Measurements from ENCODE around the gene SCLT1.

SCLT1 gene

DNA sequence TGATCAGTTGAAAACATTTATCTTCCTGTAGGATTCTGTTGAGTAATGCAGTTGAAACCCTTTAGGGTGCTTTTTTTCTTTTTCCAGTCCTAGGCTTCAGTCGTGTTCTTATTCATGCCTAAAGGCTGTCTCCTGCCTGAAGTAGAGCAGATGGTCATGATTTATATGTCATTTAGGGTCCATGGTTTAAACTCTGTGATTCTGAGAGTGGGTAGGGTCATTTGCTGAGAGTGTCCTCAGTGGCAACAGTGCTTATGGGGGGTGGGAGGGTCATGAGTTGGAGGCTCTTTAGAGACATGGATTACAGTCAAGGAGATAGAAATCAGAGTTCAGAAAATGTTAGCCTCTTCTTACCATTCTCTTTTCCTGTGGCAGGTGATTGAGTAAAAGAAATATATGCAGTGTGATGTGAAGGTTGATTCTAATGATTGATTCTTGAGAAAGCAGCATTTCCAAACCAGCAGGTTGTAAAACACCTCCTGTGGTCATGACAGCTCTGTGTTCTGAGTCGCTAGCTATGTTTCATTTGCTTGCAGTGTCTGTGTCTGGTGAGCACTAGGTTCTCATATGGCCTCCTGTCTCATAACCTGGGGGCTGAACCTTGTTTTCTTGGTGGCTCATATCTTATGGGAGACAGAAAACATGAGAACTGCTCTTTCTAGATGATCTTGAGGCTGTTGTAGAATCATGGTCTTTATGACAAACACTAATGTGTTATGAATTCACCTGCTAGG is 223.4 kb downstream of the SCLT1 start:
- DNase-seq: no peak

DNA sequence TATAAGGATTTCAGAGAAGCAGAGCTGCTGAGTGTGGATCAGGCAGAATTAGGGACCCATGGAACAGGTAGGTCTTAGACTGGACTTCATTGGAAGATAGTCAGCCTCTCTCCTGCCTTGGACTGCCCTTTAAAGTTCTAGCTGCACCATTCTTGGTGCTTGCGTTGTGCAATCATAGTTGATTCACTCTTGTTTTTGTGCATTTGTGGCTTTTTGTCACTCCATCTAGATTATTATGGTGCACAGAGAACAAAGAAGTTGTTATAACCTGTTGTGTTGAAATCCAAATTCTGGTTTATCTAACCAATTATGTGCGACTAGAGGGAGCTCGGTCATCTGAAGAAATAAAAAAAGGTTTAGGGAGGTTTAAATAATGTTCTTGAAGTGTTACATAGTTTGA is 224.6 kb downstream of the SCLT1 start:
- no peak for DNase-seq

DNA sequence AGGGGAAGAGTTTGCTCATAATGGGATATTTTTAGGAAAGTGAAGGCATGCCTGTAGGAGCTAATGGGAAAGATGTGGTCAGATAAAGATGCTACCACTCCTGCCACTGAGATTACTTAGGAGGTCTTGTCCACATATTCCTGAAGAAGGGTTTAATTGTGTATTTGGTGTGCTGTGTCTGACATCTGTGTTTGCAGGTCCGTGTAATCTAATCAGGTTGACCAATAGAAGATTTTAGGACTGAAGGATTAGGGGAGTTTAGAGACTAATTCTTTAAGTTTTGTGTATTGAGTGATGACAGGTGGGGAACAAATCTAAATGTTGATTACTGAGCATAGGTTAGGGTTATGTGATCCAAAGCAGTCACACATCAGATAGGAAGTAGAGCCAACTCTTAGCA is 226.6 kb downstream of the SCLT1 start:
- DNase-seq: no peak

DNA sequence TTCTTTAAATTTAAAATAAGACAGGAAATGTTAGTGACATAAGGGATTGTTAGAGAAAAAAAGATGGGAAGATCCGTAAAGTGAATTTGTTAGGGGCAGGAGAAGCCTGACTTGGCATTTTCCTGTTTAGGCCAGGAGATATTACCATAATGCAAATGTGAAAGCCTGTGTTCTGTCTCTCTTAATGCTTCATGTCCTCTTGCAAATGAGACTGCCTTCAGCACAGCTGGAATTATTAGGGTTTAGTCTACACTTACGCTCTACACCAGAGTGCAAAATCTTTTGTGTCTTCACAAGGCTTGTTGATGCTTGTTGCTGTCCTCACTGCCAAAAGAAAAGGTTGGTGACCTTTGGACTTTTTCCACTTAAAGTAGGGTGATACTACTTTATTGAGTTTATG is 227.1 kb downstream of the SCLT1 start:
- no peak for DNase-seq

DNA sequence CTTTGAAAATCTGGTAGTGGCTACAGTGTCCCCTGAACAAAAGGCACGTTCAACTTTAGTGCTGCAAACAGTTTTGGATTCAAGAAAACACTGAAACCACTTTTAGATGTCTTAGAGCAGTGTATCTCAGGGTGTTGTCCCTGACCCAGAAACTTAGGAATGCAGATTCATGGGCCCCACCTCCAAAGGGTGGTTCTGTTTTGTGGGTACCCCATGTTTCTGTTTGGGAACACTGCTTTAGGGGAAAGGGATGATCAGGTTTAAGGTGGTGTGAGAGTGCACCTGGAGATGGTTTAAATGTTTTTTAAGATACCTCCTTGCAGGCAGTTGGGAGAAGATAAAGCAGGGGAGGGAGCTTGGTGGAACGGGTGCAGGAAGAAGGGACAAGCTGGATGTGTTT is 228.2 kb downstream of the SCLT1 start:
- DNase-seq: no peak

DNA sequence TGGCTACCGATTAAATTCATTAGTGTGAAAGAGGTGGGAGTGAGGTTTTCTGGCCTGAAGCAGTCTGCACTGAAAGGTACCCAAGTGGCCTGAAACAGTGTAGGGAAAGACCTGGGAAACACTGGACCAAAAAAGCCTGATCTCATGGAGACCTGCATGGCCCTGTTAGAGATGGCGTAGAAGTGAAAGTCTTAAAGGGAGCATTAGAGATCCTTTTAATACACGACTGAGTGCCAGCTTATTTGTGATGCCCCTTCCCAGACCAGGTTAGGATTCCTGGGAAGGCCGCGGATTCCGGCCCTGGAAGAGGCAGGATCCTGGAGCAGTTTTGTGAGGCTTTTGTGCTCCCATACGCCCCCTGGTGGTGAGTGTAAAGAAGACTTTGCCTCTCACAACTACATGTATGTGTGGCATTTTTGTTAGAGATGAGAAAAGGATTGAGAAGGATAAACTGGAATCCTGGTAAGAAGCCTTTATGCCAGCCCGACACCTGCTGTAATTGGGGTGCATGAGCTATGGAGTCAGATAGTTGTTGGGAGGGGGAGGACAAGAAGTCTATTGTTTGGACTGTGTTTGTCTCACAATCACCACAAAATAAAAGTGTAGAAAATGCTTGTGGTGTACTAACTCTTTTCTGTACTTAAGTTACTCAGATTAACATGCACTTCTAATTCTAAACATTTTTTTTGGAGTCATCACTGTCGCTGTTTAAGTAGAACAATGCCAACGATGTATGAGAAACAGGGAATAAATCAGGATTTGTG is 229.8 kb downstream of the SCLT1 start:
- peak; percentile 63 for DNase-seq

DNA sequence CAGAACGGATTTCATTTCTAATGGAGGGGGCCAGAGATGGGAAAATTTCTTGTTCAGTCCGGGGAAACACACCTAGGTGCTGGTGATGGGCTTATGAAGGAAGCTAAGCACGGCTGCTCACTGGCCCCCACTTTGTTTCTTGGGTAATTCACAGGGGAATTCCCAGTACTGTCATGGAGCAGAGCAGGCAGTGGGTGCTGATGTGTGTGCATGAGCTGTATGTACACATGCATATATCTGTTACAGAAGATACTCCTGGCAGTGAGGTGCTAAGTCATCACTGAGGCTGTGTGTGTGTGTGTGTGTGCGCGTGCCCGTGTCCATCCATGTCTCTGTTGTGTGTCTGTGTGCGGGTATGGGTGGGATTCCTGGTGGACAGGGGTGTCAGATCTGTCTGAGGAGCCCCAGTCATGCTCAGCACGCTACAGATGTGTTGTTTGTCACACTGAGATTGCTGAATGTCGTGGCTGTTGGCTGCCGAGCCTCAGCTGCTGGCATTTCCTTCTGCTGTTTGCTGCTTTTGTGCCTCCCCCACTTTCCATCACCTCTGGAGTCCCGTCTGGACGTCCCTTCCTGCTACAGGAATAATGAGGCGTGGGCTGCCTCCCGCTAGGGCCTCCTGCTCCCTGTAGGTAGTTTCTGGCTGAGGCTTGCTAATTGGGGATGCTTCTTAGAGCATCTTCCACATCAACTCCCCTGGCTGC is 230.6 kb downstream of the SCLT1 start:
- DNase-seq: no peak

DNA sequence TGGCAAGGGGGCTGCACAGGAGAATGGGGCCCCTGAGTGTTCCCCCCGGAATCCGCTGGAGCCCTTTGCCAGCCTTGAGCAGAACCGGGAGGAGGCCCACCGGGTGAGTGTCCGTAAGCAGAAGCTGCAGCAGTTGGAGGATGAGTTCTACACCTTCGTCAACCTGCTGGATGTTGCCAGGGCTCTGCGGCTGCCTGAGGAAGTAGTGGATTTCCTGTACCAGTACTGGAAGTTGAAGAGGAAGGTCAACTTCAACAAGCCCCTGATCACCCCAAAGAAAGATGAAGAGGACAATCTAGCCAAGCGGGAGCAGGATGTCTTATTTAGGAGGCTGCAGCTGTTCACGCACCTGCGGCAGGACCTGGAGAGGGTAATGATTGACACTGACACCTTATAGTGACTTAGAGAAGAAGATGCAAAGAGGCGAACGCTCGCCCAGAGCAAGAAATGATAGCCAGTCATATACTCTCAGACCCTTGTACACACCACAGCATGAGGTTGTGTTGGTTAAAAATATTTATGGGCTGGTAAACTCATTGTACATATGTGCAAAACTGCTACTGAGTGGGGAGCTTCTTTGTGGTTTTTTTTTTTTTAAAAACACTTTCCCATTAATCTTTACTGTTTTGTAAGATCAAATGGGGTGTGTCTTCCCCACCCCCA is 231.4 kb downstream of the SCLT1 start:
- no peak for DNase-seq

DNA sequence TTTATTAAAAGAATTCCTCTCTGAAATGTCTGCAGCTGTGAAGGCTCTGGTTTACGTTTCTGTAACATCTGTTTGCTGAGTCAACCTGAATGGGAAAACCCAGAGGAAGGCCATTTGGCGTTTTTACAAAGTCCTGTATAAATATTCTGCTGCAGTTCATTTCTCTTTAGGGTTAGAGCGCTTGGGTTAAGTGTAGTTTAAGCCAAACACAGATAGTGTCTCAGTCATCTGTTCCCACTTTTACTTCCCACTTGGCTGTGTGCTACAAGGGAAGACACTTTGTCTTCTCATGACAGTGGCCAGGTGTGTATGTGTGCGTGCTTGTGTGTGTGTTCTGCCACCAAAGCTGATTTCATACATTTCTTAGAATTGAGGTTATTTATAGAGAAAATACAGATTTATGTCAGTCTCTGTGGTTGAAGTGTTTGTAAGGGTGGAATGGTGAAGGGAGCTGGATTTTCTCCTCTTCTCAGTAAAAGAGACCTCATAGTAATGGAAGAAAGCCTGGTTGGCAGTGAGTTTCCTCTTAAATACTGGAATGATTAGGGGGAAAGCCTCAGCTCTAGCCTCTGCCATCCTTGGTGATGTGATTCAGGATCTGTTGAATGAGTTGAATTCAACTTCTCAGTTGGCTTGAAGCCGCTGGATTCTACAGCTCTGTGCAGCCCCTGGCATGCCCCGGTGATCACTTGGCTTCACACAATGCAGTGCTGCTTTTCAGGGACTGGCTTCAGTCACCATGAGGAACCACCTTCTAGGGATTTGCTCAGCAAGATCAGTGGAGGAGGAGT is 233.3 kb downstream of the SCLT1 start:
- no peak for DNase-seq

DNA sequence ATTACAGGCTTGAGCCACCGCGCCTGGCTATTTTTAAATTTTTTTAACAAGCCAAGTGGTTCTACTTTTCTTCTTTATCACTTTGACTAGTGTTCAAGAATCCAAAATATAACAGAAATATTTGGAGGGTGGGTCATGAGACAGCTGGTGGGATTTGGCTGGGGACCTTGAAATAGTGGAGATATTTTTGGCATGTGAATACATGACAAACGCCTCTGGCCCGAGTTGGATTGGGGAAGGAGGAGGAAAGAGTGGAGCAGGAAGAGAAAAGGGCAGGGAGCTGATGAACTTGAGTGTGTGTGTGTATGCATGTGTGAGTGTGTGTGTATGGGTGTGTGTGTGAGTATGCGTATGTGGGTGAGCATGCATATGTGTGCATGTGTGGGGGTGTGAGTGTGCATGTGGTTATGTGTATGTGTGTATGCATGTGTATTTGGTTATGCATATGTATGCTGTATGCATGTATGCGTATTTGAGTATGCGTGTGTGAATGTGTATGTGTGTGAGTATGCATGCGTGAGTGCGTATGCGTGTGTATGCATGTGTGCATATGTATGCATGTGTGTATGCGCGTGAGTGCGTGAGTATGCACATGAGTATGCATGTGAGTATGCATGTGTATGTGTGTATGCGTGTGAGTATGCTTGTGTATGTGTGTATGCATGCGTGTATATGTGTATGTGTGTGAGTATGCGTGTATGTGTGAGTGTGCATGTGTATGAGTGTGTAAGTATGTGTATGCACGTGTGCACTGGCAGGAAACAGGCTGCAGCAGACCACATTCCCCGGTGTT is 234.3 kb downstream of the SCLT1 start:
- no peak for DNase-seq

DNA sequence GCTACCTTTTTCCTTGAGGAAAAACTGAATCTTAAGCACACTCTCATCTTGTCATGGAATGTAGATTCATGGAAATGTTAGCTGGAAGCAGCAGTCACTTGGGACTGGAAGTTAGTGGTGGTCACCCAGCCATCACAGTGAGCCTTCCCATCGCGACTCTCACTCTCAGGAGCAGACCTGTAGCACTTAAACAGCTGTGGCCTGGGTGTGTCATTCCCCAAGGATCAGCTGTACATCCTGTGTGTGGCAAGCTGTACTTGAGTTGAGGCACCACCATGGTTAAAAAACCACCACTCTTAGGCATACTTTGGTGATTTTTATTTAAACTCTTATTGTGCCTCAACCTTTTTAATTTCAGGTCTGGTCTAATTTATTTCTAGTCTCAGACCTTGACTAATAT is 237.1 kb downstream of the SCLT1 start:
- DNase-seq: no peak

DNA sequence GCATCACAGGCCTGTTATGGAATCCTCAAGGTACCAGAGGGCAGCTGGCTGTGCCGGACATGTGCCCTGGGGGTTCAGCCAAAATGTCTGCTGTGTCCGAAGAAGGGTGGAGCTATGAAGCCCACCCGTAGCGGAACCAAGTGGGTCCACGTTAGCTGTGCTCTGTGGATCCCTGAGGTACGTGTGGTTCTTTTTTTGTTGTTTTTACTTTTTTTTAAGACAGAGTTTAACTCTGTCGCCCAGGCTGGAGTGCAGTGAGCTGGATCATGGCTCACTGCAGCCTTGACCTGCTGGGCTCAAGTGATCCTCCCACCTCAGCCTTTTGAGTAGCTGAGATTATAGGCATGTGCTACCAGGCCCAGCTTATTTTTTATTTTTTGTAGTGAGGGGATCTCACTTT is 237.7 kb downstream of the SCLT1 start:
- DNase-seq: no peak

DNA sequence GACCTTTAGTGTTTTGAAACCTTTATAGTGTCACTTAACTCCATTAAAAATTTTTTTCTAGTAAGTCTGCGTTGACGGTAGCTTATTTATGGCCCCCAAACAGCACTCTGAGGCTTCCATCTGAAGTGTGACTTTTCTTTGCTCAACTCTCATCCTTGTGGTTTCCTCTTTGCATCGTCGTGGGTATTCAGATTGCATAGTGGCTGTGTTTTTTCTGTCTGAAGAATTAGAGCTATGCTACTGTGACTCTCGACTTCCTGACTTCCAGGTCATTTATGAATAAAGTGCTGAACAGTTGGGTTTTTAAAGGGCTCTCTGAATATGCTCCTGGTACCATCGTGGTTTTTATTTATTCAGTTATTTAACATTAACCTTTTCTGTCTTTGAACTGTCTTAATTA is 238.9 kb downstream of the SCLT1 start:
- DNase-seq: no peak

DNA sequence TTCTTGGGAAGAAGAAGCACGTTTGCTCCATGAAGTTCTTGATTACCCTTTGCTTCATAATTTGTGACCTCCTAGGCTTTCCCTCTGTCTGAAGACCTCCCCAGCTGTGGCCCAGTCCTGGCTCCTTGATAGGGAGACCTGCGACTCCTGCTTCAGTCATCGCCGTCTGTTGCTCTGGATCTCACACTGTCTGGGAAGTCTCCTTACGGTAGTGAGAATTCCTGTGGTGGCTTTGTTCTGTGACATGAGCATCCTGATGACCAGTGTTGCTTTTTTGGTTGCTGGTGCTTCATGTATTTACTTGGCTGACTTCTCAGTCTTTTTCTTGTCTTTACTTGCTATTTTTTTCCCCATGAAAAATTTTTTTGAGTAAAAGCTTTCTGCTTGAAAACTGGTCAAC is 239.6 kb downstream of the SCLT1 start:
- DNase-seq: no peak

DNA sequence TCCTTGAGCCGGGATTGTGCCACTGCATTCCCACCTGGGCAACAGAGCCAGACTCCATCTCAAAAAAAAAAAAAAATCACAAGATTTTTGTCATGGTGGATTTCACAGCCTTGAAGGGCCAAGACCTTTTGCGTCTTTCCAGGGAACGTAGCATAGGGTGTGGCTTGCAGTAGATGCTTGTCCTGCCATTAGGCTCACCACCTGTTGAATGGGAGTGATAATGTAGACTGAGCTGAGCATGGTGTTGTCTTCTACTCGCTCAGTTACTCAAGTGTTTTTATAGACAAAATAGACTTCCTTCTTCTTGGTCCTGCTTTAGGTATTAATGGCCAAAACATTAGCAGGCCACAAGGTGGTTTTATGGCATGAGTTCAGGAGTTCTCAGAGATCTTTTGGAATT is 243.1 kb downstream of the SCLT1 start:
- DNase-seq: no peak

DNA sequence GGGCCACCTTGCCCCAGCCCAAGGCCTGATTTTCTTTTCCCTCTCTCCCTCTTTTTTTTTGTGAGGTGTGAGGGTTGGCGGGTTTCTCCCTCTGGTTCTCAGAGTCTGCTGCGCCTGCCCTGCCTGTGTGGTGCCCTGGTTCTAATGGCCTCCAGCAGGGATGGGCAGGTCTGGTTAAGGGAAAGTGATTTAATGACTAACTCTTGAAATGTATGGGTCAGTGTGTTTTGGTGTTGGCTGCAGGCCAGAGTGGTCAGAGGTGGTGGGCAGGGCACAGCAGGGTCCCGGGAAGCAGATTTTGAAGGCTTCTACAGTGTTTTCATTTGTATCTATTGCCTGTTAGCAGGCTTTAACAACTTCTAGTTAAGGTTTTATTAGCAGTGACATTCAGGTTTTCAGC is 244.9 kb downstream of the SCLT1 start:
- no peak for DNase-seq

DNA sequence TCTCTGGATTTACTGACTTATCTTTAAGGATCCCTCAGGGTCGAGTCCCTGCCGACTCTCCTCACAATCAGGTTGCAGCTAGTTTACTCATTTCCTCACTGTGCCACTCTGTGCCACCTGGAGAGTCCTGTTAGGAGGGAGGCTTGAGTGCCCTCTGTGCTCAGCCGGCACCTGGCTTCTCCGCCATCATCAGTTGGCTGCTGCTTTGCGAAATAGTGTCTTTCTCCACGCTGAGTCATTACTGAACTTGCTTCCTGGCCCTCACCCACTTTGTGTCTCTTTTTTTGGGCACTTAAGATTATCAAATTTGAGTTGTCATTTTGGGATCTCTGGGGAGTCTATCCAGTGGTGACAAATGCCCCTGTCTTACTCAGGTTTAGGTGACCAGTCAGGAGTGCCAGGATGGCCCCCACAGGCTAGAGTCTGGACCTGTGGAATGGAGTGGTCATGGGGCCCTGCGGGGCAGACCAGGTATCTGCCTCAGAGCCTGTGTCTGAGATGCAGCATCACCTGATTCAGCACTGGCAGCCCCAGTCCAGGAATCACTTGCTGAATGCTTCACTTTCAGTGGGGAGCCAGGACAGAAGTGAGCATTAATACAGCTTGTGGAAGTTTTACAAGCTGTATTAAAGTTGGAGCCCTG is 246.1 kb downstream of the SCLT1 start:
- DNase-seq: no peak

DNA sequence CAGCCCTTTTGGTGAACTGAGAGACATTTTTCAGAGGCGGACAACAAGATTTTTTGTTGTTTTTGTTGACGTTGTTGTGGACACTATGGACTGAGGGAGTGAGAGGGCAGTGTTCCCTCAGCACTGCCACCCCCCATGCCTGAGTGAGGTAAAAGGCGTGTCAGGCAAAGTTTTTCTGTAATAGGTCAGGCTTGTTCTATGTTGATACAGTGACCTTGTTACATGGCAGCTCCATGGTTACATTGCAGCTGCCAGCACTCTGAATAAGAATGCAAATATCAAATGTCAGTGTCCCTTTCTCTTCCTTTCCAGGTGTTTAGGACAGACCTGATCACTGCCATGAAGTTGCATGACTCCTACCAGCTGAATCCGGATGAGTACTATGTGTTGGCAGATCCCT is 247.3 kb downstream of the SCLT1 start:
- DNase-seq: no peak

DNA sequence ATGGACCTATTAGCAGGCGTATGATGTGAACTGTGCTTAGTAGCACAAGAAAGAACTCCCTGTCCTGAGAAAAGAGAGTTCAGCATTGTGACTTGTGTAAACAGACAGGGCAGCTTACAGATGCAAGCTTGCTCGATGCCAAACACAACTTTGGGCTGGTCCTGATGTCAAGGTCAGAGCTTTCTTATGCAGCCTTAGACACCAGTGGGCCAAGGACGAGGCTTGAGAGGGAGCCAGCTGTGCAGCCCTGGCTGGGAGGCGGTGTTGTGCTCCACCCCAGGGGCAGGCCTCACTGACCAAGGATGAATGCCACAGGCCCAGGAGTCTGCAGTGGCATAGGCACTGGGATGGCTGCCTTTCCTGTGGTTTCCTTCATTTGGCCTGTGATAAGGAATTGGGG is 248.4 kb downstream of the SCLT1 start:
- no peak for DNase-seq

DNA sequence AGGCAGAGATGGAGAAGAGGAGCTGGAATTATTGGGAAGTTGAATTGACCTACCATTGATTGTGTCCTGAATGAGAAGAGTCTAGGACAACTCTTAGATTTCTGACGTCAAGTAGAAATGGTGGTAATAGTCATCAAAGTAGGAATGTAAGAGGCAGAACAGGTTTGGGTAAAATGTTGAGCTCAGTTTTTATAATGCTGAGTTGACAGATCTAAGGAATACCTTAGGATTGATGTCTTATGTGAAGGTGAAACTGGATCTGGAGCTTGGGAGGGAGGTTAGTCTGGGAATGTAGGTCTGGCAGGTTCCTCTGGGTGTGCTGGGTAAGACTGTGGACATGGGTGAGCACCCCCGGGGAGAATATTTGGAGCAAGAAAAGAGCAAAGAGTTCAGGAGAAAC is 251.9 kb downstream of the SCLT1 start:
- no peak for DNase-seq
